KMS-11 (cell line): Measurements from ENCODE around the gene ADGRD1.

ENCODE experiments used
- H2AFZ ChIP-seq: fragments of 200-600 bp; sonication (generic); 2 replicates; pipeline ENCODE4 v1.6.1; 2016; ENCODE audit warnings: antibody characterized with exemption, mixed run types, low read depth
- H3K27ac ChIP-seq: fragments of 200-600 bp; sonication (generic); 2 replicates; pipeline ENCODE4 v1.6.1; 2016; ENCODE audit warnings: mild to moderate bottlenecking, mixed run types
- H3K27me3 ChIP-seq: fragments of 200-600 bp; sonication (generic); 2 replicates; pipeline ENCODE4 v1.6.1; 2017; ENCODE audit warnings: mild to moderate bottlenecking, low read depth, mixed run types, moderate library complexity; ENCODE audit not compliant: insufficient read depth
- H3K36me3 ChIP-seq: fragments of 200-600 bp; sonication (generic); 2 replicates; pipeline ENCODE4 v1.6.1; 2017; ENCODE audit warnings: mild to moderate bottlenecking, mixed run types; ENCODE audit not compliant: insufficient read depth
- H3K4me1 ChIP-seq: fragments of 200-600 bp; sonication (generic); 2 replicates; pipeline ENCODE4 v1.6.1; 2016; ENCODE audit warnings: mild to moderate bottlenecking, low read depth, mixed run types; ENCODE audit not compliant: poor library complexity, severe bottlenecking
- H3K4me2 ChIP-seq: fragments of 200-600 bp; sonication (generic); 2 replicates; pipeline ENCODE4 v1.7.0; 2016; ENCODE audit warnings: mild to moderate bottlenecking, mixed run types
- H3K4me3 ChIP-seq: fragments of 200-600 bp; sonication (generic); IDR thresholded peaks from 2 replicates; pipeline ENCODE4 v1.6.1; 2017; ENCODE audit warnings: low read depth, low read length, mixed read lengths; ENCODE audit not compliant: insufficient read depth
- H3K79me2 ChIP-seq: fragments of 200-600 bp; sonication (generic); 2 replicates; pipeline ENCODE4 v1.6.1; 2016; ENCODE audit warnings: low read depth, mixed run types; ENCODE audit not compliant: insufficient read depth
- H3K9ac ChIP-seq: fragments of 200-600 bp; sonication (generic); 2 replicates; pipeline ENCODE4 v1.6.1; 2016; ENCODE audit warnings: mild to moderate bottlenecking, mixed run types
- H4K20me1 ChIP-seq: fragments of 200-600 bp; sonication (generic); 2 replicates; pipeline ENCODE4 v1.6.1; 2016; ENCODE audit warnings: mild to moderate bottlenecking, mixed run types; ENCODE audit not compliant: insufficient read depth
- TF ChIP-seq, protein P1 (sequence below): fragments of 200-600 bp; sonication (generic); conservative IDR thresholded peaks from 2 replicates; pipeline ENCODE4 v1.6.1; 2017; ENCODE audit warnings: low read depth, mild to moderate bottlenecking, antibody characterized with exemption, low read length, moderate library complexity, mixed read lengths

The ADGRD1 gene

GRCh38 chr12:130954544-130954831, 781 bp downstream of the ADGRD1 start:
- Histone ChIP-seq H4K20me1 (no peaks in the 10 kb centered on the region), H3K79me2 (no peaks in the 10 kb centered on the region), H3K27me3 (no peaks in the 10 kb centered on the region), H2AFZ (no peak overlapping the region), H3K27ac (no peak overlapping the region), H3K4me3 (no peak overlapping the region), H3K36me3 (no peaks in the 10 kb centered on the region), H3K4me2 (no peak overlapping the region), H3K9ac (no peak overlapping the region), H3K4me1 (no peaks in the 10 kb centered on the region)
- TF ChIP-seq, protein P1, sequence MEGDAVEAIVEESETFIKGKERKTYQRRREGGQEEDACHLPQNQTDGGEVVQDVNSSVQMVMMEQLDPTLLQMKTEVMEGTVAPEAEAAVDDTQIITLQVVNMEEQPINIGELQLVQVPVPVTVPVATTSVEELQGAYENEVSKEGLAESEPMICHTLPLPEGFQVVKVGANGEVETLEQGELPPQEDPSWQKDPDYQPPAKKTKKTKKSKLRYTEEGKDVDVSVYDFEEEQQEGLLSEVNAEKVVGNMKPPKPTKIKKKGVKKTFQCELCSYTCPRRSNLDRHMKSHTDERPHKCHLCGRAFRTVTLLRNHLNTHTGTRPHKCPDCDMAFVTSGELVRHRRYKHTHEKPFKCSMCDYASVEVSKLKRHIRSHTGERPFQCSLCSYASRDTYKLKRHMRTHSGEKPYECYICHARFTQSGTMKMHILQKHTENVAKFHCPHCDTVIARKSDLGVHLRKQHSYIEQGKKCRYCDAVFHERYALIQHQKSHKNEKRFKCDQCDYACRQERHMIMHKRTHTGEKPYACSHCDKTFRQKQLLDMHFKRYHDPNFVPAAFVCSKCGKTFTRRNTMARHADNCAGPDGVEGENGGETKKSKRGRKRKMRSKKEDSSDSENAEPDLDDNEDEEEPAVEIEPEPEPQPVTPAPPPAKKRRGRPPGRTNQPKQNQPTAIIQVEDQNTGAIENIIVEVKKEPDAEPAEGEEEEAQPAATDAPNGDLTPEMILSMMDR, result no peak

GRCh38 chr12:130955238-130955816, 1.6 kb downstream of the ADGRD1 start:
- no peaks in the 10 kb centered on the region for H3K36me3 ChIP-seq
- no peak overlapping the region for H3K4me3 ChIP-seq
- no peak overlapping the region for H3K4me2 ChIP-seq
- H3K4me1 ChIP-seq, result no peaks in the 10 kb centered on the region
- no peak overlapping the region for H3K27ac ChIP-seq
- H2AFZ ChIP-seq, result no peak overlapping the region
- no peaks in the 10 kb centered on the region for H3K27me3 ChIP-seq
- TF ChIP-seq, protein P1, result no peak
- no peak overlapping the region for H3K9ac ChIP-seq
- no peaks in the 10 kb centered on the region for H4K20me1 ChIP-seq
- H3K79me2 ChIP-seq, result no peaks in the 10 kb centered on the region

- H3K79me2 ChIP-seq, result no peaks in the 10 kb centered on the region
- H3K4me3 ChIP-seq, result no peak overlapping the region
- H3K4me1 ChIP-seq, result no peaks in the 10 kb centered on the region
- H3K4me2 ChIP-seq, result no peak overlapping the region
- no peaks in the 10 kb centered on the region for H3K36me3 ChIP-seq
- TF ChIP-seq, protein P1, result no peak
- H3K27me3 ChIP-seq, result no peaks in the 10 kb centered on the region
- no peak overlapping the region for H3K9ac ChIP-seq
- H4K20me1 ChIP-seq, result no peaks in the 10 kb centered on the region
- no peak overlapping the region for H2AFZ ChIP-seq
- no peak overlapping the region for H3K27ac ChIP-seq
Measured at GRCh38 chr12:130956009-130956408, 2.3 kb downstream of the ADGRD1 start.

DNA sequence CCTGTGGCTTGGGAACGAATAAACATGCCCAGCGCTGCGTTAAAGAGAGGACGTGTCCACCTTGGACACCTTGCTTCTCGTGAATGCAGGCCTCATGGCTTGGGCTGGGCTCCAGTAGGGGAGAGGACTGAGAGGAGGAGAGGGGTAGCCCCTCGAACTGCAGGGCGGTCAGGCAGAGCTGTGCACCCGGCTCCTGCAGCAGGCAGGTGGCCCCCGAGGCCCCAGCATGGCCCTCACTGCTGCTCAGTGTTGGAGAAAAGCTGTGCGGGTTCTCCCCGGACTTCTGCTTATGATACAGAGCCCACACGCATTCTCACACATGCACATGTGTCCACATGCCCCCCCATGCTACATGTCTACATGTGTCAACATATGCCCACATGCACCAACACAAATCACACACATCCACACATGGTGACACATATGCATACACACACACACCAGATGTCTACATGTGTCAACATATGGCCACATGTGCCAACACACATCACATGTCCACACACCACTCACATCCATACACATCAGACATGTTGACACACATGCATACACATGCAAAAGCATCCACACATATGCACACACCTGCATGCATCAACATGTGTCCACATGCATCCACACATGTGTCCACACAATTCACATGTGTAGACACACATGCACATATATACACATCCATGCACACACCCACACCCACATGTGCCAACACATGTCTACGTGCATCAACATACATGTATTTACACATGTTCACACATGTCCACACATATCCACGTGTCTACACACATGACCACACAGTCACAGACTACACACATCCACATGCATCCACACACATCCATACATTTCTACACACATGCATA, 3.0 kb downstream of the ADGRD1 start:
- TF ChIP-seq, protein P1, result no peak
- H3K9ac ChIP-seq, result no peak overlapping the region
- no peaks in the 10 kb centered on the region for H4K20me1 ChIP-seq
- no peak overlapping the region for H3K4me2 ChIP-seq
- H3K4me3 ChIP-seq, result no peak overlapping the region
- H3K27ac ChIP-seq, result no peak overlapping the region
- H3K36me3 ChIP-seq, result no peaks in the 10 kb centered on the region
- H3K79me2 ChIP-seq, result no peaks in the 10 kb centered on the region
- no peaks in the 10 kb centered on the region for H3K4me1 ChIP-seq
- no peak overlapping the region for H2AFZ ChIP-seq
- H3K27me3 ChIP-seq, result no peaks in the 10 kb centered on the region
